MM.1S (cell line): ENCODE measurements around the gene CACHD1.

ENCODE experiments used
- DNase-seq: peaks from one replicate; pipeline ENCODE4 v3.0.0-alpha.2; 2015
- H2AFZ ChIP-seq: fragments of 300-600 bp; sonication (generic); 2 replicates; pipeline ENCODE4 v1.6.0; 2016; ENCODE audit warnings: antibody characterized with exemption, low read length
- H3F3A ChIP-seq: fragments of 300-600 bp; sonication (generic); 2 replicates; pipeline ENCODE4 v1.6.1; 2016; ENCODE audit warnings: mild to moderate bottlenecking, antibody characterized with exemption, low read length, moderate library complexity, mixed read lengths; ENCODE audit not compliant: insufficient read depth
- H3K27ac ChIP-seq: fragments of 300-600 bp; sonication (generic); 2 replicates; pipeline ENCODE4 v1.5.1; 2016; ENCODE audit warnings: mild to moderate bottlenecking, low read length
- H3K27me3 ChIP-seq: fragments of 300-600 bp; sonication (generic); replicated peaks from 2 replicates; pipeline ENCODE4 v1.6.0; 2016; ENCODE audit warnings: low read length; ENCODE audit not compliant: insufficient read depth
- H3K36me3 ChIP-seq: fragments of 300-600 bp; sonication (generic); replicated peaks from 2 replicates; pipeline ENCODE4 v1.6.1; 2016; ENCODE audit warnings: mild to moderate bottlenecking, low read length, mixed read lengths; ENCODE audit not compliant: insufficient read depth
- H3K4me1 ChIP-seq: fragments of 300-600 bp; sonication (generic); 2 replicates; pipeline ENCODE4 v1.6.1; 2016; ENCODE audit warnings: low read length, mixed read lengths
- H3K4me2 ChIP-seq: fragments of 300-600 bp; sonication (generic); 2 replicates; pipeline ENCODE4 v1.6.0; 2016; ENCODE audit warnings: low read depth, low read length
- H3K4me3 ChIP-seq: fragments of 300-600 bp; sonication (generic); 2 replicates; pipeline ENCODE4 v1.5.1; 2016; ENCODE audit warnings: low read length, mixed read lengths
- H3K79me2 ChIP-seq: fragments of 300-600 bp; sonication (generic); 2 replicates; pipeline ENCODE4 v1.6.1; 2016; ENCODE audit warnings: mixed run types, low read length, mixed read lengths
- H3K9ac ChIP-seq: fragments of 300-600 bp; sonication (generic); 2 replicates; pipeline ENCODE4 v1.6.1; 2016; ENCODE audit warnings: low read length, mixed read lengths
- H3K9me2 ChIP-seq: fragments of 300-600 bp; sonication (generic); replicated peaks from 2 replicates; pipeline ENCODE4 v1.6.1; 2016; ENCODE audit warnings: mild to moderate bottlenecking, low read length, mixed read lengths; ENCODE audit not compliant: insufficient read depth
- H3K9me3 ChIP-seq: fragments of 300-600 bp; sonication (generic); replicated peaks from 2 replicates; pipeline ENCODE4 v1.6.1; 2016; ENCODE audit warnings: mild to moderate bottlenecking, low read length, mixed read lengths; ENCODE audit not compliant: insufficient read depth
- H4K20me1 ChIP-seq: fragments of 300-600 bp; sonication (generic); 2 replicates; pipeline ENCODE4 v1.6.1; 2016; ENCODE audit warnings: mild to moderate bottlenecking, low read length, moderate library complexity, mixed read lengths; ENCODE audit not compliant: insufficient read depth
- EZH2 ChIP-seq: fragments of 300-600 bp; sonication (generic); optimal IDR thresholded peaks from 2 replicates; pipeline ENCODE3; 2017; ENCODE audit warnings: low read depth, mild to moderate bottlenecking, antibody characterized with exemption, low read length, mixed read lengths
- EZH2phosphoT487 ChIP-seq: fragments of 300-600 bp; sonication (generic); IDR thresholded peaks from 2 replicates; pipeline ENCODE4 v1.6.1; 2018; ENCODE audit warnings: antibody characterized with exemption, low read length
- TF ChIP-seq, protein P1 (sequence below): fragments of 300-600 bp; sonication (generic); IDR thresholded peaks from 2 replicates; pipeline ENCODE4 v1.5.1; 2016; ENCODE audit warnings: antibody characterized with exemption, low read length, mixed read lengths

CACHD1 gene

DNA sequence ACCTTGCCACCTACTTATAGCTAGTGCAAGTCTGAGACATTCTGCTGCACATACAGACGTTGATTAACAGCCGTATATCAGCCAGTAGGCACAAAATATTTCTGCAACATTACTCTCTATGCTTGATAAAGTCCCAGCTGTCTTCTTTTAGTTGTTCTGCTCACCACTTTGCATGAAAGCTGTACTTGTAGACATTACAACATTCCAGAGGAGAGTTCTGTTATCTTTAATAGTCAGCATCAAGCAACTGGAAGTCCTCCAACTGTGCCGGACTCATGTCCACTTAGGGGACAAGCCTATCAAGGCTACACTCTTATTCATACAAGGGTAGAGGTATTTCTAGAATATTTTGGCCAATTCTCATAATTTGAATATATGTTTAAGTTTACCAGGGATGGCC, 50.0 kb downstream of the CACHD1 start:
- no peaks in the 10 kb centered on the region for H3K36me3 ChIP-seq
- H4K20me1 ChIP-seq = no peaks in the 10 kb centered on the region
- no peaks in the 10 kb centered on the region for H3K9me2 ChIP-seq
- H3F3A ChIP-seq = no peaks in the 10 kb centered on the region
- H3K27ac ChIP-seq = no peak overlapping the region
- no peak overlapping the region for H3K4me3 ChIP-seq
- H3K4me2 ChIP-seq = no peak overlapping the region
- TF ChIP-seq EZH2phosphoT487 (no peak), EZH2 (no peak)
- TF ChIP-seq, protein P1, sequence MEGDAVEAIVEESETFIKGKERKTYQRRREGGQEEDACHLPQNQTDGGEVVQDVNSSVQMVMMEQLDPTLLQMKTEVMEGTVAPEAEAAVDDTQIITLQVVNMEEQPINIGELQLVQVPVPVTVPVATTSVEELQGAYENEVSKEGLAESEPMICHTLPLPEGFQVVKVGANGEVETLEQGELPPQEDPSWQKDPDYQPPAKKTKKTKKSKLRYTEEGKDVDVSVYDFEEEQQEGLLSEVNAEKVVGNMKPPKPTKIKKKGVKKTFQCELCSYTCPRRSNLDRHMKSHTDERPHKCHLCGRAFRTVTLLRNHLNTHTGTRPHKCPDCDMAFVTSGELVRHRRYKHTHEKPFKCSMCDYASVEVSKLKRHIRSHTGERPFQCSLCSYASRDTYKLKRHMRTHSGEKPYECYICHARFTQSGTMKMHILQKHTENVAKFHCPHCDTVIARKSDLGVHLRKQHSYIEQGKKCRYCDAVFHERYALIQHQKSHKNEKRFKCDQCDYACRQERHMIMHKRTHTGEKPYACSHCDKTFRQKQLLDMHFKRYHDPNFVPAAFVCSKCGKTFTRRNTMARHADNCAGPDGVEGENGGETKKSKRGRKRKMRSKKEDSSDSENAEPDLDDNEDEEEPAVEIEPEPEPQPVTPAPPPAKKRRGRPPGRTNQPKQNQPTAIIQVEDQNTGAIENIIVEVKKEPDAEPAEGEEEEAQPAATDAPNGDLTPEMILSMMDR = no peak
- DNase-seq = no peak
- no peaks in the 10 kb centered on the region for H3K27me3 ChIP-seq
- no peaks in the 10 kb centered on the region for H3K4me1 ChIP-seq
- no peak overlapping the region for H3K9ac ChIP-seq
- no peak overlapping the region for H2AFZ ChIP-seq
- H3K79me2 ChIP-seq = no peaks in the 10 kb centered on the region
- H3K9me3 ChIP-seq = no peaks in the 10 kb centered on the region

DNA sequence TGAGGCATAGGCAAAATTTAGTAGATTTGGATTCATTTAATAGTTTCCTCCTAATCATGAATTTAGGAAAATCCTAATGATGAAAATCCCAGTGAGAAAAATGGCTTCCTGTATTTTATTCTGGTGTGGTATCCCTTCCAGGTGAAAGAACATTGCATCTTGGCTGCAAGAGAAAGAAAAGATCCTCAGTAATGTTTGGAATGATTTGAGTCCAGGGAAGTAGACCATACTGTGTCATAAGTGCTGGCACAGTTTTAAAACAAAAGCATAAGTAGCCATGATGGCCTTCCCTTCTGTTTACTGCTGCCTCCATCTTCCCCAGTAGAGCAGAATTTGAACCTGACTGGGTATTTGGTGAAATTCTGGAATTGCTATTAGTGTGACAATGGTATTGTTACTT, 52.8 kb downstream of the CACHD1 start:
- H3K79me2 ChIP-seq = no peaks in the 10 kb centered on the region
- H3K27ac ChIP-seq = no peak overlapping the region

DNA sequence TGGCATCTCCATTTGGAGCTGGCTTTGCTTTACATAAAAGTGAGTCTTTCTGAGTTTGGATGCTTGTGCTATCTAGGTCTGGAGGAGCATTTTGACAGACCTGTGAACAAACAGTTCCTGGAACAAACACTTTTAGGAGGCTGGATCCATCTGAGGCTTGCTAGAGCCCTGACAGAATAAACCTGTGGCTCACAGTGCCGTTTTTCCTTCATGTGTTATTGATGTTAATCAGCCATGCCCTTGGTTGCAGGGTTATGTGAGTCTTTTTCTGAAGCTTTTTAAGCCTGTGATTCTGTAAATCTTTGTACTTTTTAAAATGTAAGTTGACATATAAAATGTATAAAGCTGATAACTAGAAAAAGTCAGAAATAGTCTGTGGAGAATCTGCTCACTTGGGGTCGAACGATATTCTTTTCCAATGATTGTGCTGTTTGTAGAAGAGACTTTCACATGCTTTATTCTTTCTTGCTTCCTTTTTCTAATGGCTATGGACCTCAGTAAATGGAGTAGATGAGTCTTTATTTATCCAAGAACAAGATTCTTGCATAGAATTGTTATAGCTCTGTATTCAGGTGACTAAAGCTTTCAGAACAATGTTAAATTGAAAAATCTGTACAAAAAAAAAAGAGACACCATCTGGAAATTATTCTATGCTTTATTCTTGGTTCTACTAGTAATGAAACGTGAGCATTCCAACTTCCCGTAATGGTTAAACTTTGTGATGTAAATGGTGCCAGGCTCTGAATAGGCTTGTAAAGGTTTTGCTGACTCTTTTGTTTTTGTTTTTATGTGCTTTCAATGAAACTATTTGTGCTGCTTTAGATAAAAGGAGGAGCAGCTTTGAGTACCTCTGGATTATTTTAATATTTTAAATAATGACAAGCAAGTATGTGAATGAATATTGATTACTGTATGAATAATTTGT, 53.7 kb downstream of the CACHD1 start:
- Histone ChIP-seq H3F3A (no peaks in the 10 kb centered on the region), H3K4me2 (no peak overlapping the region), H3K4me3 (no peak overlapping the region), H3K9me3 (no peaks in the 10 kb centered on the region), H3K9ac (no peak overlapping the region), H4K20me1 (no peaks in the 10 kb centered on the region), H3K79me2 (no peaks in the 10 kb centered on the region), H3K9me2 (no peaks in the 10 kb centered on the region), H3K27me3 (no peaks in the 10 kb centered on the region), H2AFZ (no peak overlapping the region), H3K36me3 (no peaks in the 10 kb centered on the region), H3K27ac (no peak overlapping the region), H3K4me1 (no peaks in the 10 kb centered on the region)
- no peak for TF ChIP-seq EZH2
- TF ChIP-seq, protein P1 = no peak
- no peak for TF ChIP-seq EZH2phosphoT487
- no peak for DNase-seq

More for the DNA sequence above, 52.8 kb downstream of the CACHD1 start:
- Histone ChIP-seq H3F3A (no peaks in the 10 kb centered on the region), H3K4me3 (no peak overlapping the region), H3K9ac (no peak overlapping the region), H4K20me1 (no peaks in the 10 kb centered on the region), H3K4me2 (no peak overlapping the region), H3K9me2 (no peaks in the 10 kb centered on the region), H3K9me3 (no peaks in the 10 kb centered on the region), H3K36me3 (no peaks in the 10 kb centered on the region), H3K4me1 (no peaks in the 10 kb centered on the region), H3K27me3 (no peaks in the 10 kb centered on the region), H2AFZ (no peak overlapping the region)
- no peak for TF ChIP-seq EZH2phosphoT487
- no peak for TF ChIP-seq EZH2
- TF ChIP-seq, protein P1 = no peak
- no peak for DNase-seq
